Psoas muscle (tissue), 8 donors: ENCODE results near the gene SH2D4B. TPM values are rescaled to one million over a fixed set of nuclear protein-coding genes. Genes with fewer than 3 reads are reported as not detected.

ENCODE experiments used
- ATAC-seq, 4 donors: fragments of 200-7000 bp; cut with Tn5 transposase; one replicate each; pipeline ENCODE4 v1.9.1; 2020; ENCODE audit warnings: moderate library complexity in 3 of 4, mild to moderate bottlenecking in 2 of 4
- DNase-seq, 2 donors: peaks; one replicate each; pipeline ENCODE4 v3.0.0-alpha.2; 2020
- H3K27ac ChIP-seq: fragments of 200-600 bp; one replicate; pipeline ENCODE4 v1.8.0; 2022
- H3K27me3 ChIP-seq, 3 donors: fragments of 200-600 bp in 1 of 3; one replicate each; pipeline versions ENCODE4 v1.6.1 to v1.8.0; 2013 to 2022; ENCODE audit warnings: low read length in 2 of 3, mild to moderate bottlenecking in 2 of 3, moderate library complexity in 1 of 3; ENCODE audit not compliant: insufficient read depth in 3 of 3
- H3K36me3 ChIP-seq, 2 donors: fragments of 200-600 bp in 1 of 2; one replicate each; pipeline versions ENCODE4 v1.6.1 to v1.8.0; 2013 to 2022; ENCODE audit warnings: low read depth in 1 of 2, mild to moderate bottlenecking in 1 of 2, moderate library complexity in 1 of 2; ENCODE audit not compliant: insufficient read depth in 1 of 2
- H3K4me1 ChIP-seq: fragments of 200-600 bp; one replicate; pipeline ENCODE4 v1.8.0; 2022
- H3K4me3 ChIP-seq: fragments of 200-600 bp; one replicate; pipeline ENCODE4 v1.8.0; 2022; ENCODE audit warnings: mild to moderate bottlenecking
- H3K9me3 ChIP-seq: fragments of 200-600 bp; one replicate; pipeline ENCODE4 v1.8.0; 2022
- WGBS, 3 donors: extraction: QIAGEN DNeasy Blood & Tissue Kit; methylation state at CpG; one replicate each; pipeline versions ENCODE4 v1.1.6 to v1.1.7; 2013; 5-methylcytosine and 5-hydroxymethylcytosine counted together
- intact Hi-C, 2 donors: fragments of 100-400 bp; cut with DNase I; formaldehyde crosslinking; loops; one replicate each; pipeline versions ENCODE4 v1.11.0 to v1.14.2; 2022
- polyA plus RNA-seq, 3 donors: library from polyadenylated mRNA; stranded (reverse); fragments of 200-250 nt; gene quantifications; one replicate each; pipeline ENCODE4 v1.2.3, GENCODE V29; 2013
- total RNA-seq, 4 donors: library from RNA; stranded (reverse); fragmentation: NEBNext Ultra II Directional in 2 of 4; extraction: Animal tissue kit (Norgen Biotek cat#: 25700) in 2 of 4; gene quantifications; one replicate each; pipeline versions ENCODE4 v1.2.1 to v1.2.4, GENCODE V29; 2021 to 2023
- TF ChIP-seq, protein P1 (sequence below): fragments of 200-600 bp; IDR thresholded peaks from one replicate; pipeline ENCODE4 v1.8.0; 2022; ENCODE audit warnings: antibody characterized with exemption
- donor health status: healthy with polysubstance abuse.
- donor health status: DM: no; HTN: no; CAD: no; lungs with moderate emphysema.
- donor health status: Bipolar disorder and iron deficiency.
- donor health status: healthy.
- donor health status: DM: yes; HTN: yes; CAD: no.
- donor health status: DM: no; HTN: no; CAD: no.
- donor health status: DM: no; HTN: no; CAD: no.
- donor health status: DM: yes; HTN: yes; CAD: no.

Gene SH2D4B
- total and polyA plus RNA-seq, 7 donors = 0.01 TPM; not detected in 6

DNA sequence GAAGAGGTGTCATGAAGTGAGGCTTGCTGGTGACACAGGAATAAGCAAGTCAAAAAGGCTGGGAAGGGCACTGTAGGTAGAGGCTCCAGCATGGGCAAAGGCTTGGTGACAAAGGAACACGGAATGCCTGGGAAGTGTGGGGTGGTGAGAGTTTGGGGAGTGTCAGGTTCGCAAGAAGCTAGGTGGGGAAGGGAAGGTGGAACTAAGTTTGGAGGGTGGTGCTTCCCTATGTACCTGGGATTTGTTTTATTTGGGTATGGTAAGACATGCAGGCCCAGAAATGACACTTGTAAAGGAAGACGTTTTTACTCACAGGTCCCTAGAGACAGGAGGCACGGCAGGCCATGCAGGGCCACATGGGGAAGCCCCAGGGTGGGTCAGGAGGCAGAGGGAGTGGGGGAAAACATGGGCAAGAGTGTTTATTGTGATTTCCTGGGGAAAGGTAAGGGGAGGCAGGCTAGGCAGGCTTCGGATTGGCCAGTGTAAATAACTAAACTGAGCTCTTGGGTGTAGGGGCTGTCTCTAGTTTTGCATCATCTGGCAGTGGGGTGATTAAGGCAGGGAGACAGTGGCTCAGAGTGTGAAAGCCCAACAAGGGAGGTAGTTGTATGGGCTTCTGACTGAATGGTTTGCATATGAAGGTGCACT, 52.1 kb downstream of the SH2D4B start:
- intact Hi-C loops = no loop called here
- Histone ChIP-seq H3K27me3 (peaks cover 0 to 2% (median 0%) of the 10 kb centered on the region in 3 donors), H3K27ac (no peak overlapping the region), H3K4me1 (no peaks in the 10 kb centered on the region), H3K9me3 (no peaks in the 10 kb centered on the region), H3K4me3 (no peak overlapping the region), H3K36me3 (no peaks in the 10 kb centered on the region)
- DNase-seq = no peak
- WGBS, 3 donors = 53 to 63% (median 62%) methylated on average over 5 of the region's 5 CpGs
- TF ChIP-seq, protein P1, sequence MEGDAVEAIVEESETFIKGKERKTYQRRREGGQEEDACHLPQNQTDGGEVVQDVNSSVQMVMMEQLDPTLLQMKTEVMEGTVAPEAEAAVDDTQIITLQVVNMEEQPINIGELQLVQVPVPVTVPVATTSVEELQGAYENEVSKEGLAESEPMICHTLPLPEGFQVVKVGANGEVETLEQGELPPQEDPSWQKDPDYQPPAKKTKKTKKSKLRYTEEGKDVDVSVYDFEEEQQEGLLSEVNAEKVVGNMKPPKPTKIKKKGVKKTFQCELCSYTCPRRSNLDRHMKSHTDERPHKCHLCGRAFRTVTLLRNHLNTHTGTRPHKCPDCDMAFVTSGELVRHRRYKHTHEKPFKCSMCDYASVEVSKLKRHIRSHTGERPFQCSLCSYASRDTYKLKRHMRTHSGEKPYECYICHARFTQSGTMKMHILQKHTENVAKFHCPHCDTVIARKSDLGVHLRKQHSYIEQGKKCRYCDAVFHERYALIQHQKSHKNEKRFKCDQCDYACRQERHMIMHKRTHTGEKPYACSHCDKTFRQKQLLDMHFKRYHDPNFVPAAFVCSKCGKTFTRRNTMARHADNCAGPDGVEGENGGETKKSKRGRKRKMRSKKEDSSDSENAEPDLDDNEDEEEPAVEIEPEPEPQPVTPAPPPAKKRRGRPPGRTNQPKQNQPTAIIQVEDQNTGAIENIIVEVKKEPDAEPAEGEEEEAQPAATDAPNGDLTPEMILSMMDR = no peak
- ATAC-seq = no peak

DNA sequence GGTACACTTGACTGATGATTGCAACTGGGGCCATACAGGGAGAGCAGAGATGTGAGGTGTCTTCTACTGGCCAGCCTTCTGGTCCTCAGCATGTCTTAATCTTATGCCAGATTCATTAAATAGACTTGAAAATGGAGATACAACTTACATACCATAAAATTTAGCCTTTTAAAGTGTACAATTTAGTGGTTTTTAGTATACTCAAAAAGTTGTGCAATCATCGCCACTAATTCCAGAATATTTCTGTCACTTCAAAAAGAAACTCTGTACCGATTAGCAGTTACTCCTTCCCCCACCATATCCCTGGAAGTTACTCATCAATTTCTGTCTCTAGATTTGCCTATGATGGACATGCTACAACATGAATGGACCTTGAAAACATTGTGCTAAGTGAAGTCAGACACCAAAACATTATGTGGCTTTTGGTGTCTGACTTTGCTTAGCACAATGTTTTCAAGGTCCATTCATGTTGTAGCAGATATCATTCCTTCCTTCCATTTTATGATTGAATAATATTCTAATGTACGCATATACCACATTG, 53.0 kb downstream of the SH2D4B start:
- Histone ChIP-seq H3K36me3 (no peaks in the 10 kb centered on the region), H3K4me1 (no peaks in the 10 kb centered on the region), H3K27ac (no peak overlapping the region), H3K4me3 (no peak overlapping the region), H3K27me3 (peaks cover 0 to 2% (median 0%) of the 10 kb centered on the region in 3 donors), H3K9me3 (no peaks in the 10 kb centered on the region)
- TF ChIP-seq, protein P1 = no peak
- 93 to 95% (median 94%) methylated on average over 3 of the region's 3 CpGs for WGBS, 3 donors
- DNase-seq (no peak), ATAC-seq (no peak)
- intact Hi-C loops = no loop called here

DNA sequence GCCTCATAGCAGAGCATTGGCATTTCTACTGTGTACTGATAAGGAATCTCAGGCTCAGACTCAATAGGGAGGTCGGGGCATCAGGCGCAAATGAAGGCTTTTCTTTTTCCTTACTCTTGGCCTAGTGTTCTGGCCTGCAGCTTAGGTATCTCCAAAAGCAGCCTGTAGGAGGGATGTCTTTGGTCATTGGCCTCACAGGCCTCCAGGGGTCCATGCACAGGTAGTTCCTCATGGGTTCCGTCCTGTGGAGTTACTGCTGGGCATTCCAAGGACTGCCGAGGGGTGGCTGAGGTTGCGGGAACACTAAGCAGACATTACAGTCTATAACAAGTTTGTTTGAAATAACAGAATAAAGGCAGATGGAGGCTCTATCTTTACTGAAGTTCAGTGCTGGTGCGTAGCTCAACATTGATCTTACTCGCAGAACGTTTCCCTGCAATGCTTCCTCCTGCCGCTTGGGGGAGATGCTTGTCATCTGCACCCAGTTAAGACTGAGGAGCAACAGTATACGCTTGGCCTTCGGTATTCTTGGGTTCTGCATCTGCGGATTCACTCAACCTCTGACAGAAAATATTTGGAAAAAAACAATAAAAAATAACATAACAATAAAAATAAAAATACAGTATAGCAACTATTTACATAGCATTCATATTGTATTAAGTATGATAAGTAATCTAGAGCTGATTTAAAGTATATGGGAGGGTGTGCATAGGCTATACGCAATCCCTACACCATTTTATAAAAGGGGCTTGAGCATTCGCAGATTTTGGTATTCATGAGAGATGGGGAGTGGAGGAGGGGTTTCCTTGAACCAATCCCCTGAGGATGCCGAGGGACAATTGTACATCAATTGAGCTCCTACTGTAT, 58.9 kb downstream of the SH2D4B start:
- Histone ChIP-seq H3K4me1 (no peaks in the 10 kb centered on the region), H3K27me3 (peaks cover 0 to 2% (median 0%) of the 10 kb centered on the region in 3 donors), H3K36me3 (no peaks in the 10 kb centered on the region), H3K27ac (no peak overlapping the region), H3K4me3 (no peak overlapping the region), H3K9me3 (no peaks in the 10 kb centered on the region)
- intact Hi-C loops = no loop called here
- WGBS, 3 donors = 64 to 72% (median 70%) methylated on average over 15 of the region's 15 CpGs
- TF ChIP-seq, protein P1 = peak; percentile 37
- ATAC-seq (no peak), DNase-seq (no peak)

DNA sequence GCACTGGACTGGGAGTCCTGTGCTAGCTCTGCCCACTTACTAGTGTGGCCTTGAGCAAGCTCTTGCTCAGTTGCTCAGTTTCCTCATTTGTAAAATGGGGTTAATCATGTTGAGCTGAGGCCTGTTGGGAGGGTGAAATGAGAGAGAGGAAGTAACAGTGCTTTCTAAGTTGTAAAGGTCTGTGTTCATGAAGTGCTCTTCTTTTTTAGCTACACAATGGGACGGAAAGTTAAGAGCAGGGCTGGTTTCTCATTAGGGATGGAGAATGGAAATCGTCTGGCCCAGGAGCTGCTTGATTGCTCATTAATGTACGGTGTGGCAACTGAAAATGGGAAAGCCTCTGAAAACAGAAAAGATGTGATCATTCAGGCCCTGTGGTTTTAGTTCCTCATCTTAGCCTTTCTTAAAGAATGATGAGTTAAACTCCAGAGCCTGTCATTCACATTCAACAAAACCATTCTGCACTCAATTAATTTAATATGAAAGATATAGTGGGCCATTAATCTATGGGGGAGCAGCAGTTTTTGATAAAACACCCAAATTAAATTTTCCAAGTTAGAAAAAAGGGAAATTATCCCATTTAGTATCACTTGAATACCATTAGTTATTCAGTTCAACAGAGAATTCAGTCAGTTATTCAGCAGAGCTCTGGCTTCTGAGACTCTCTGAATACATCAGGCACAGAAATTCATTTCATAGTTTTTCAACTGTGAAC, 60.5 kb downstream of the SH2D4B start:
- no peak overlapping the region for H3K27ac ChIP-seq
- TF ChIP-seq, protein P1 = no peak
- H3K36me3 ChIP-seq = no peaks in the 10 kb centered on the region
- intact Hi-C loops = no loop called here
- DNase-seq (no peak), ATAC-seq (no peak)
- WGBS, 3 donors = 66 to 74% (median 71%) methylated on average over 3 of the region's 3 CpGs
- H3K4me3 ChIP-seq = no peak overlapping the region
- no peaks in the 10 kb centered on the region for H3K4me1 ChIP-seq
- peaks cover 0 to 2% (median 0%) of the 10 kb centered on the region in 3 donors for H3K27me3 ChIP-seq
- H3K9me3 ChIP-seq = no peaks in the 10 kb centered on the region
